ENCODE results near the gene FRMD3.

GRCh38 chr9:83505282-83505681 is 32.9 kb downstream of the FRMD3 start:
- TF ChIP-seq CTCF (IDR thresholded peaks at IDR 0.05; ENCODE audit: poor library complexity, severe bottlenecking) (no peak), EZH2 (IDR thresholded peaks at IDR 0.05; ENCODE audit: borderline replicate concordance, insufficient read depth, low read length, poor library complexity, severe bottlenecking) (no peak), REST (IDR thresholded peaks at IDR 0.05; ENCODE audit: borderline replicate concordance) (no peak)

Data from neural cell (in vitro differentiated cells).